ENCODE data around the gene MTA3.
"Not testable (repeated sequence)": the region's sequence is repeated elsewhere in the genome, so short reads cannot be mapped to it uniquely, and the experiment has no call there.

The MTA3 gene

GRCh38 chr2:42721898-42722297, 153.5 kb downstream of the MTA3 start:
- Histone ChIP-seq H3K27ac (no peak overlapping the region), H3K9me3 (ENCODE audit: severe bottlenecking) (no peaks in the 10 kb centered on the region), H3K27me3 (ENCODE audit: insufficient read depth, low read depth, severe bottlenecking) (no peaks in the 10 kb centered on the region), H3K4me3 (ENCODE audit: low read depth, low read length) (no peak overlapping the region), H3K36me3 (no peaks in the 10 kb centered on the region)
- no peak for DNase-seq
- no peak for TF ChIP-seq CTCF (IDR thresholded peaks at IDR 0.05; ENCODE audit: low read depth, low read length)

DNA sequence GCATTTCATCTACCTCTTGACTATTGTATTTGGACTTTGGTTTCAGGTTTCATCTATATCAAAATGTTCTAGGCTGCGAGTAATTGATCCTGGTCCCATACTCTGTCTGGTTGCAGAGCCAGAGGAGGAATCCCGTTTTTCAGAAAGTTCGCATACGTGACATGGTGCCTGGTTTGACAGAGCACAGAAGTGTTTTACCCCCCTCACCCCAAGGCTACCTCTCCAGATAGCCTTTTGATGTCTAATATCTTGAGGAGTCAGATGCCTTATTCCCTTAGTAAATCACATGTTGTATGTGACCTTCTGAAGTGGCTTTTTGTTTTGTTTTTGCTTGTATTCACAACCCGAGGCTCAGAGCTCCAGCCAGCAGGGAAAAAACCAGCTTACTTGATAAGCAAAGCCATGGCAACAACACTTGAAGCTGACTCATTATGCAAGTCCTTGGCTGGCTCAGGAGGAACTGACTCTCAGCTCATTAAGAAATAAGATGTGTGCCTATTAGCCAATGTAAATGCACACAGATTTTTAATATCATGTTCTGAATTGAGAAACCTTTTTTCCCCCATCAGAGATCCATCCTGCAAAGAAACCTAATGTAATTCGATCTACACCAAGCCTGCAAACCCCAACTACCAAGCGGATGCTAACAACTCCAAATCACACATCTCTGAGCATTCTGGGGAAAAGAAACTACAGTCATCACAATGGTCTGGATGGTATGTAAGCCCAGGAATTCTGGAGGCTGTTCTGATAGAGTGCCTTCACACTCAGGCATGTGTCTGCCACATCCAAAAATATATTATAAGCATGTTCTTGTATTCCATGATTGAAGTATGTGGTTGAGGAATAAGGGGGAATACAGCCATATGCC, 154.1 kb downstream of the MTA3 start:
- no peaks in the 10 kb centered on the region for H3K27me3 ChIP-seq (ENCODE audit: insufficient read depth, low read depth, severe bottlenecking)
- no peaks in the 10 kb centered on the region for H3K9me3 ChIP-seq (ENCODE audit: severe bottlenecking)
- TF ChIP-seq CTCF (IDR thresholded peaks at IDR 0.05; ENCODE audit: low read depth, low read length), result no peak
- no peaks in the 10 kb centered on the region for H3K36me3 ChIP-seq
- no peak overlapping the region for H3K4me3 ChIP-seq (ENCODE audit: low read depth, low read length)
- DNase-seq, result no peak
- H3K27ac ChIP-seq, result no peak overlapping the region

DNA sequence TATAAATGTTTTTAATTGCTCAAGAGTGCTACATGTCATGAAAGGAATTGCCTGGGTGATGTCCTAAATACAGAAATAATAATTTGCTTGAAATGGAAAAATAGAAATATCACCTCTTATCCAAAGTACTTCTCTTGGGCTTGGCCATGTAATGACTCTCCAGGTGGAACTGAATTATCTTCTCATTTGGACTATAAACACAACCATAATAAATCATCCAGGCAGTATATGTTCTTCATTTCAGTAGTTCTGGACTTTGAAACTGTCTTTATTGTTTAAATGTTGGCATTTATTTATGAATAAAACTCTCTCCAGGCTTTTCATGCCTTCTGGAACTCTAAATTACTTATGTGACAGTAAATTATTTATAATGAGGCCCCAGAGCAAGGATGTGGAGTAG, 155.0 kb downstream of the MTA3 start:
- DNase-seq, result no peak
- Histone ChIP-seq H3K27ac (no peak overlapping the region), H3K27me3 (ENCODE audit: insufficient read depth, low read depth, severe bottlenecking) (no peaks in the 10 kb centered on the region), H3K36me3 (no peaks in the 10 kb centered on the region), H3K4me3 (ENCODE audit: low read depth, low read length) (no peak overlapping the region), H3K9me3 (ENCODE audit: severe bottlenecking) (no peaks in the 10 kb centered on the region)
- no peak for TF ChIP-seq CTCF (IDR thresholded peaks at IDR 0.05; ENCODE audit: low read depth, low read length)

DNA sequence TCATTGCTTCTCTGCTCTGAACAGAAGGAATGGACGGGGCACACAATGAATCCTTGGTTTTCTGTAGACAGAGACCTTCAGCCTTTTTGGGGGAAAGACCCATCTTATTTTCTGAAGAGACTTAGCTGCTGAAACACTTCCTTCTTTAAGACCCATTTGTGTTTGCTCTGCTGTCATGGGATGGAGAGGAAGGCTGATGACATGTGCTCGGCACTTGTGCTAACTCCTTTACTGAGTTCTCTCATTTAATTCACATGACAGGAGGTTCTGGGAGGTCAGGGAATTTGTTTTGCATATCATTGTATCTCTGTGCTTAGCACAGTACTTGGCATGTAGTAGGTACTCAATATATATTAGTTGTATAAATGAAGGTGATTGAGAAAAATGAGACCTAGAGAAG, 156.5 kb downstream of the MTA3 start:
- Histone ChIP-seq H3K27me3 (ENCODE audit: insufficient read depth, low read depth, severe bottlenecking) (no peaks in the 10 kb centered on the region), H3K36me3 (no peaks in the 10 kb centered on the region), H3K4me3 (ENCODE audit: low read depth, low read length) (no peak overlapping the region), H3K27ac (no peak overlapping the region), H3K9me3 (ENCODE audit: severe bottlenecking) (no peaks in the 10 kb centered on the region)
- no peak for DNase-seq
- no peak for TF ChIP-seq CTCF (IDR thresholded peaks at IDR 0.05; ENCODE audit: low read depth, low read length)

GRCh38 chr2:42725657-42726056, 157.2 kb downstream of the MTA3 start:
- Histone ChIP-seq H3K9me3 (ENCODE audit: severe bottlenecking) (peaks cover 2% of the 10 kb centered on the region), H3K27ac (no peak overlapping the region), H3K4me3 (ENCODE audit: low read depth, low read length) (no peak overlapping the region), H3K36me3 (no peaks in the 10 kb centered on the region), H3K27me3 (ENCODE audit: insufficient read depth, low read depth, severe bottlenecking) (no peaks in the 10 kb centered on the region)
- TF ChIP-seq CTCF (IDR thresholded peaks at IDR 0.05; ENCODE audit: low read depth, low read length), result no peak
- DNase-seq, result no peak

- no peak for DNase-seq
- TF ChIP-seq CTCF (IDR thresholded peaks at IDR 0.05; ENCODE audit: low read depth, low read length), result no peak
- peaks cover 2% of the 10 kb centered on the region for H3K9me3 ChIP-seq (ENCODE audit: severe bottlenecking)
- H3K4me3 ChIP-seq (ENCODE audit: low read depth, low read length), result no peak overlapping the region
- no peak overlapping the region for H3K27ac ChIP-seq
- H3K27me3 ChIP-seq (ENCODE audit: insufficient read depth, low read depth, severe bottlenecking), result no peaks in the 10 kb centered on the region
- no peaks in the 10 kb centered on the region for H3K36me3 ChIP-seq
These were observed 158.2 kb downstream of the MTA3 start for GRCh38 chr2:42726680-42727079.

DNA sequence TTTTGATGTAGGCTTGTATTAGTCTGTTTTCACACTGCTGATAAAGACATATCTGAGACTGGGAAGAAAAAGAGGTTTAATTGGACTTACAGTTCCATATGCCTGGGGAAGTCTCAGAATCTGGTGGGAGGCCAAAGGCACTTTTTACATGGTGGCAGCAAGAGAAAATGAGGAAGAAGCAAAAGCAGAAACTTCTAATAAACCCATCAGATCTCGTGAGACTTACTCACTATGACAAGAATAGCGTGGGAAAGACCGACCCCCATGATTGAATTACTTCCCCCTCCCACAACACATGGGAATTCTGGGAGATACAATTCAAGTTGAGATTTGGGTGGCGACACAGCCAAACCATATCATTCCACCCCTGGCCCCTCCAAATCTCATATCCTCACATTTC, 162.9 kb downstream of the MTA3 start:
- H3K36me3 ChIP-seq, DNase-seq: not testable (repeated sequence)

More for the DNA sequence above, 162.9 kb downstream of the MTA3 start:
- H3K27me3 ChIP-seq (ENCODE audit: insufficient read depth, low read depth, severe bottlenecking); H3K9me3 ChIP-seq (ENCODE audit: severe bottlenecking); H3K27ac ChIP-seq; H3K4me3 ChIP-seq (ENCODE audit: low read depth, low read length): not testable (repeated sequence)

Data from WERI-Rb-1 (cell line).